HFFc6 (cell line): ENCODE data around the gene HAX1. TPM values are rescaled to one million over a fixed set of nuclear protein-coding genes. Genes with fewer than 3 reads are reported as not detected.
"Not testable (repeated sequence)": the region's sequence is repeated elsewhere in the genome, so short reads cannot be mapped to it uniquely, and the experiment has no call there.

Experiments used
- DNase-seq: peaks from one replicate; pipeline ENCODE4 v3.0.0-alpha.2; 2018
- H3K27ac Mint-ChIP-seq: 2 replicates; pipeline ENCODE4 v1.8.0; 2020; ENCODE audit warnings: mild to moderate bottlenecking, mixed read lengths
- H3K27me3 Mint-ChIP-seq: 2 replicates; pipeline ENCODE4 v1.8.0; 2021; ENCODE audit warnings: mild to moderate bottlenecking, moderate library complexity, mixed read lengths; ENCODE audit not compliant: insufficient read depth
- H3K36me3 Mint-ChIP-seq: 2 replicates; pipeline ENCODE4 v1.8.0; 2021; ENCODE audit warnings: low read depth, mixed read lengths
- H3K4me1 Mint-ChIP-seq: 2 replicates; pipeline ENCODE4 v1.8.0; 2020; ENCODE audit warnings: low read depth, mixed read lengths
- H3K4me3 Mint-ChIP-seq: 2 replicates; pipeline ENCODE4 v1.8.0; 2020; ENCODE audit warnings: mild to moderate bottlenecking, moderate library complexity, mixed read lengths
- H3K9me3 Mint-ChIP-seq: 2 replicates; pipeline ENCODE4 v1.8.0; 2020; ENCODE audit warnings: mild to moderate bottlenecking, mixed read lengths
- total RNA-seq, 6 experiments: library from RNA; stranded (reverse); fragmentation: NEBNext Ultra II Directional; extraction: Animal tissue kit (Norgen Biotek cat#: 25700); gene quantifications; 2 replicates in 1 of 6; 3 replicates in 5 of 6; pipeline ENCODE4 v1.2.3, GENCODE V29; 2021
- TF ChIP-seq, protein P1 (sequence below): fragments of 200-600 bp; sonication (generic); IDR thresholded peaks from 2 replicates; pipeline ENCODE4 v1.5.0; 2021; ENCODE audit warnings: antibody characterized with exemption, mild to moderate bottlenecking

The HAX1 gene
- total RNA-seq, 6 experiments from 2014 or later = 107 to 119 (median 110) TPM

DNA sequence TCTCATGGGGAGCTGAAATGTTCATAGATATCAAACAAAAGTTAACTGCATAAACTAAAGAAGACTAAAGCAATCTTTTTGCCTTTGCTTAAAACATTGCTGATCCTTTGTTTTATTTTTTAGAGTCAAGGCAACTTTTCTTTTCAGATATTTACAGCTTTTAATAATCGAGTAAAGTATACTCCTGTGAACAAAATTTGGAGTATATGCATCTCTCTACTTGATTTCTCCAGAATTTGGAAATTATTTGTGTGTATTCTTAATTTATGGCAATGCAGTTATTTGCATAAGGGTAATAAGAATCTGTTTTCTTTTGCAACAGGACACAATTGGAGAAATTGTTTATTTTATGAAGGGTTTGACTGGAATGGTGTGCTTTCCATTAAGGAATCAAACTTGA, 44.3 kb downstream of the HAX1 start:
- H3K4me3 Mint-ChIP-seq = no peak overlapping the region
- H3K9me3 Mint-ChIP-seq = no peaks in the 10 kb centered on the region
- DNase-seq = no peak
- peaks cover 35% of the 10 kb centered on the region for H3K27me3 Mint-ChIP-seq
- H3K27ac Mint-ChIP-seq = no peak overlapping the region
- H3K4me1 Mint-ChIP-seq = peaks cover 7% of the 10 kb centered on the region
- TF ChIP-seq, protein P1, sequence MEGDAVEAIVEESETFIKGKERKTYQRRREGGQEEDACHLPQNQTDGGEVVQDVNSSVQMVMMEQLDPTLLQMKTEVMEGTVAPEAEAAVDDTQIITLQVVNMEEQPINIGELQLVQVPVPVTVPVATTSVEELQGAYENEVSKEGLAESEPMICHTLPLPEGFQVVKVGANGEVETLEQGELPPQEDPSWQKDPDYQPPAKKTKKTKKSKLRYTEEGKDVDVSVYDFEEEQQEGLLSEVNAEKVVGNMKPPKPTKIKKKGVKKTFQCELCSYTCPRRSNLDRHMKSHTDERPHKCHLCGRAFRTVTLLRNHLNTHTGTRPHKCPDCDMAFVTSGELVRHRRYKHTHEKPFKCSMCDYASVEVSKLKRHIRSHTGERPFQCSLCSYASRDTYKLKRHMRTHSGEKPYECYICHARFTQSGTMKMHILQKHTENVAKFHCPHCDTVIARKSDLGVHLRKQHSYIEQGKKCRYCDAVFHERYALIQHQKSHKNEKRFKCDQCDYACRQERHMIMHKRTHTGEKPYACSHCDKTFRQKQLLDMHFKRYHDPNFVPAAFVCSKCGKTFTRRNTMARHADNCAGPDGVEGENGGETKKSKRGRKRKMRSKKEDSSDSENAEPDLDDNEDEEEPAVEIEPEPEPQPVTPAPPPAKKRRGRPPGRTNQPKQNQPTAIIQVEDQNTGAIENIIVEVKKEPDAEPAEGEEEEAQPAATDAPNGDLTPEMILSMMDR = no peak
- no peaks in the 10 kb centered on the region for H3K36me3 Mint-ChIP-seq

DNA sequence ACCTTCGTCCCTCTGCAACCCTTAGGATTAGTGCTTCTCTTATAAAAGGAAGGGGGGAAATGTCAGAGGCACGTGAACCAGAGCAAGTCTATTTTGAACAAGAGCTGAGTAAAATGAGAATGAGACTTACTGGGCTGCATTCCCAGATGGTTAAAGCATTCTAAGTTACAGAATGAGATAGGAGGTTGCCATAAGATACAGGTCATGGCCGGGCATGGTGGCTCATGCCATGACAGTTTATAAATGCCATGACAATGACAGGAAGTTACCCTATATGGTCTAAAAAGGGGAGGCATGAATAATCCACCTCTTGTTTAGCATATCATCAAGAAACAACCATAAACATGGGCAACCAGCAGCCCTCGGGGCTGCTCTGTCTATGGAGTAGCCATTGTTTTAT, 46.0 kb downstream of the HAX1 start:
- H3K4me3 Mint-ChIP-seq = no peak overlapping the region
- H3K9me3 Mint-ChIP-seq = no peaks in the 10 kb centered on the region
- TF ChIP-seq, protein P1 = no peak
- H3K27ac Mint-ChIP-seq = no peak overlapping the region
- H3K27me3 Mint-ChIP-seq = peaks cover 41% of the 10 kb centered on the region
- H3K4me1 Mint-ChIP-seq = peaks cover 7% of the 10 kb centered on the region
- DNase-seq = no peak
- H3K36me3 Mint-ChIP-seq = no peaks in the 10 kb centered on the region

DNA sequence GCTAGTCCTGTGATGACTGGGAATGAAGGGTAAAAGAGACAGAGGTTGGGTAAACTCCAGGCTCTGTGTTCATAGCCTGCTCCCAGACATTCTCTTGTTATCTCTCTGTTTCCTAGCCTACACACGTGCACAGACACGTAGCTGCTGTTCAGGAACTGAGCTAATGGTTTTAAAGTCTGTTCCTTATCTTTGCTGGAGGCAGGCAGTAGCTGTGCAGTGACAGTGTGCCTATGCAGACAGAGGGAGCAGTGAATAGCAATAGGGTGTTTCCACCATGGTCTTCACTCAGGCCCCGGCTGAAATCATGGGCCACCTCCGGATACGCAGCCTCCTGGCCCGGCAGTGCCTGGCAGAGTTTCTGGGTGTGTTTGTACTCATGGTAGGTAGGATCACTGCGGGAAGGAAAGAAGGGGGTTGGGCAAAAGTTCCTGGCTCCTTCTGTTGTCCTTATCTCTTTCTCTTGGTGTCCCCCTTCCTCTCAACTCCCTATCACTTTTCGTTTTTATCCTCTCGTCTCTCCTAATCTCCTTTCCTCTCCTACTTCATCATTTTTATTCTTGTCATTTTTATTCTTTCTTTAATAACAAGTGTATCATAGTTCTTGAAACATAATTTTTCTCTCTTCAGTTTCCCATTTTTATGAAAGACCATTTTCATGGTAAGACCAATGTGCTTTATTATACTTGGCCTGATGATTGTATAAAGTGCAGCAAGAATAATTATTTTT, 48.6 kb downstream of the HAX1 start, which contains the start of gene AQP10:
AQP10 (plus strand) TSS at position 212 of the 727 bp plus-strand sequence; CDS start at position 275, 63 bp downstream.
- TF ChIP-seq, protein P1 = no peak
- Mint-ChIP-seq H3K27ac (no peak within 1 kb of the TSS), H3K36me3 (no peaks in the 10 kb centered on the region), H3K4me1 (peaks cover 7% of the 10 kb centered on the region), H3K4me3 (no peak within 1 kb of the TSS), H3K9me3 (no peaks in the 10 kb centered on the region), H3K27me3 (peaks cover 25% of the 10 kb centered on the region)
- DNase-seq = no peak

DNA sequence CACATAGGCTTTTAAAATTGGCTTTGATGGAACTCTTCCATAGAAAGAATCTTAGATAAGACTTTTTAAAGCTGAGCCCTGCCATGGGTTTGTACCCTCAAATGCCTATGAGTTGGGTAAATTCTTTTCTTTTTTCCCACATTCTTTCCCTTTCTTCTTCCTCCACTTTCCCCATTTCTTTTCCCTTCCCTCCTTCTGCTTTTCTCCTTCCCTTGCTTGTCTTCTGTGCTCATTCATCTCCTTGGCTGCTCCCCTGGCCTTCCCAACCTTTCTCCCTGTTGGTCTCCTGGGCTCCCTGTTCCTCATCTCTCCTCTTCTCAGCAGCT, 49.1 kb downstream of the HAX1 start:
- not testable (repeated sequence) for H3K36me3 Mint-ChIP-seq, DNase-seq, H3K27ac Mint-ChIP-seq, H3K4me1 Mint-ChIP-seq, H3K9me3 Mint-ChIP-seq, H3K4me3 Mint-ChIP-seq
- peaks cover 25% of the 10 kb centered on the region for H3K27me3 Mint-ChIP-seq

DNA sequence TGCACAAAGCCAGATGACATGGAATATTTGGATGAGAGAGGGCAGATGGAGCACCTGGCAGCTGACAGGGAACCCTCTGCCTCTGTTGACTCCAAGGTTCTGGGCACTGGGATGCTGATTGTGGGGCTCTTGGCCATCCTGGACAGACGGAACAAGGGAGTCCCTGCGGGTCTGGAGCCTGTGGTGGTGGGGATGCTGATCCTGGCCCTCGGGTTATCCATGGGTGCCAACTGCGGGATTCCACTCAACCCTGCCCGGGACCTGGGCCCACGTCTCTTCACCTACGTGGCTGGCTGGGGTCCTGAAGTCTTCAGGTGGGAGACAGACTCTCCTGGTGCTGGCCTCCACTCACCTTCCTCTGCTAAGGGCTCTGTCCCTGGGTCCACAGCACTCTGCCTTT, 51.1 kb downstream of the HAX1 start:
- Mint-ChIP-seq H3K36me3 (no peaks in the 10 kb centered on the region), H3K4me1 (peaks cover 22% of the 10 kb centered on the region)

DNA sequence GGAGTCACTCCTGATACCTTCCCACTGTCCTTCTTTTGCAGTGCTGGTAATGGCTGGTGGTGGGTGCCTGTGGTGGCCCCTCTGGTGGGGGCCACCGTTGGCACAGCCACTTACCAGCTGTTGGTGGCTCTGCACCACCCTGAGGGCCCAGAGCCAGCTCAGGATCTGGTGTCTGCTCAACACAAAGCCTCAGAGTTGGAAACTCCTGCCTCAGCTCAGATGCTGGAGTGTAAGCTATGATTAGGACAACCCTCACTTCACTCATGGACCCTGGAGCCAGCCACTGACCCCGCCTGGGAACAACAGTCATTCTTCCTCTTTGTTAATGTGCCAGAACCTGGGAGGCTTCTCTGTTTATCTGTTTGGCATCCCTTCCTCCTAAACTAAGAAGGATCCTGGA, 51.8 kb downstream of the HAX1 start:
- Mint-ChIP-seq H3K27ac (no peak overlapping the region), H3K4me3 (peak overlapping the region; percentile 98), H3K4me1 (peaks cover 25% of the 10 kb centered on the region), H3K36me3 (no peaks in the 10 kb centered on the region), H3K27me3 (peaks cover 22% of the 10 kb centered on the region), H3K9me3 (no peaks in the 10 kb centered on the region)
- DNase-seq = no peak
- TF ChIP-seq, protein P1 = no peak

More for the DNA sequence above, 51.1 kb downstream of the HAX1 start:
- no peak for DNase-seq
- TF ChIP-seq, protein P1 = no peak
- peaks cover 23% of the 10 kb centered on the region for H3K27me3 Mint-ChIP-seq
- H3K4me3 Mint-ChIP-seq = no peak overlapping the region
- no peak overlapping the region for H3K27ac Mint-ChIP-seq
- no peaks in the 10 kb centered on the region for H3K9me3 Mint-ChIP-seq
